ENCODE data around the gene DIPK1A.
A peak's percentile ranks its signal among the peaks of the same experiment; 100 is the strongest.

The DIPK1A gene

GRCh38 chr1:93004566-93005251 lies 43.4 kb upstream of the DIPK1A start:
- H3K9me2 ChIP-seq (replicated peaks; ENCODE audit: insufficient read depth, low read length), result no peaks in the 10 kb centered on the region
- no peak overlapping the region for H3K9ac ChIP-seq (ENCODE audit: low read length)
- peaks cover 22% of the 10 kb centered on the region for H3K4me1 ChIP-seq (ENCODE audit: low read length)
- H3K79me2 ChIP-seq (ENCODE audit: low read length), result no peaks in the 10 kb centered on the region
- H3K27me3 ChIP-seq (replicated peaks; ENCODE audit: insufficient read depth, low read length), result no peaks in the 10 kb centered on the region
- H4K20me1 ChIP-seq (ENCODE audit: insufficient read depth, low read length), result no peaks in the 10 kb centered on the region
- H3K27ac ChIP-seq (ENCODE audit: low read length), result peak overlapping the region; percentile 52; the same call in 1 of the 2 replicates
- H3K9me3 ChIP-seq (replicated peaks; ENCODE audit: insufficient read depth, low read length), result no peaks in the 10 kb centered on the region
- H3K4me3 ChIP-seq (ENCODE audit: low read length), result no peak overlapping the region
- H2AFZ ChIP-seq (ENCODE audit: low read length), result no peak overlapping the region
- no peak for DNase-seq
- no peaks in the 10 kb centered on the region for H3K36me3 ChIP-seq (replicated peaks; ENCODE audit: insufficient read depth, low read length)
- peak overlapping the region; percentile 36 for H3K4me2 ChIP-seq (ENCODE audit: low read depth, low read length)
- peaks cover 17% of the 10 kb centered on the region; the same call in 1 of the 2 replicates for H3F3A ChIP-seq (ENCODE audit: insufficient read depth, low read length)
- TF ChIP-seq EZH2 (optimal IDR thresholded peaks at IDR 0.05; ENCODE audit: low read depth, low read length), result no peak
- TF ChIP-seq, protein P1, sequence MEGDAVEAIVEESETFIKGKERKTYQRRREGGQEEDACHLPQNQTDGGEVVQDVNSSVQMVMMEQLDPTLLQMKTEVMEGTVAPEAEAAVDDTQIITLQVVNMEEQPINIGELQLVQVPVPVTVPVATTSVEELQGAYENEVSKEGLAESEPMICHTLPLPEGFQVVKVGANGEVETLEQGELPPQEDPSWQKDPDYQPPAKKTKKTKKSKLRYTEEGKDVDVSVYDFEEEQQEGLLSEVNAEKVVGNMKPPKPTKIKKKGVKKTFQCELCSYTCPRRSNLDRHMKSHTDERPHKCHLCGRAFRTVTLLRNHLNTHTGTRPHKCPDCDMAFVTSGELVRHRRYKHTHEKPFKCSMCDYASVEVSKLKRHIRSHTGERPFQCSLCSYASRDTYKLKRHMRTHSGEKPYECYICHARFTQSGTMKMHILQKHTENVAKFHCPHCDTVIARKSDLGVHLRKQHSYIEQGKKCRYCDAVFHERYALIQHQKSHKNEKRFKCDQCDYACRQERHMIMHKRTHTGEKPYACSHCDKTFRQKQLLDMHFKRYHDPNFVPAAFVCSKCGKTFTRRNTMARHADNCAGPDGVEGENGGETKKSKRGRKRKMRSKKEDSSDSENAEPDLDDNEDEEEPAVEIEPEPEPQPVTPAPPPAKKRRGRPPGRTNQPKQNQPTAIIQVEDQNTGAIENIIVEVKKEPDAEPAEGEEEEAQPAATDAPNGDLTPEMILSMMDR (IDR thresholded peaks at IDR 0.05; ENCODE audit: low read length), result no peak
- TF ChIP-seq EZH2phosphoT487 (IDR thresholded peaks at IDR 0.05; ENCODE audit: low read length), result no peak

DNA sequence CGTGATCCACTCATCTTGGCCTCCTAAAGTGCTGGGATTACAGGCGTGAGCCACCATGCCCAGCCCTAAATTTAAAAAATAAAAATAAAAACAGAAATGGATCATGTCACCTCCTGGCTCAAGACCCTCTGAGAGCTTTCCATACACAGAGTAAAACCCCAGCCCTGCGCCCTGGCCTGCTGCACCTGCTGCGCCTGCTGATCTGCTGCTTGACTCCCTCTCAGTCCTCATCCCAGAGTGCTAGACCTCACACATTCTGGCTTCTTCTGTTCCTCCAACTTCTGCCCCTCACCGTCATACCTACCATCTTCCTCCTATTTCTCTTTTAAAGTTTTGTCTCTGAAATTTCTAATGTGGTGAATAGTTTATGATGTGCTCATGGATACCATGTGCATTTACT lies 42.7 kb upstream of the DIPK1A start:
- Histone ChIP-seq H3K9me3 (replicated peaks; ENCODE audit: insufficient read depth, low read length) (no peaks in the 10 kb centered on the region), H3K36me3 (replicated peaks; ENCODE audit: insufficient read depth, low read length) (no peaks in the 10 kb centered on the region), H3K4me2 (ENCODE audit: low read depth, low read length) (no peak overlapping the region), H4K20me1 (ENCODE audit: insufficient read depth, low read length) (no peaks in the 10 kb centered on the region), H3K27ac (ENCODE audit: low read length) (no peak overlapping the region), H3K79me2 (ENCODE audit: low read length) (no peaks in the 10 kb centered on the region), H3F3A (ENCODE audit: insufficient read depth, low read length) (peaks cover 17% of the 10 kb centered on the region; the same call in 1 of the 2 replicates), H3K9ac (ENCODE audit: low read length) (no peak overlapping the region), H3K9me2 (replicated peaks; ENCODE audit: insufficient read depth, low read length) (no peaks in the 10 kb centered on the region), H2AFZ (ENCODE audit: low read length) (no peak overlapping the region), H3K4me3 (ENCODE audit: low read length) (no peak overlapping the region), H3K4me1 (ENCODE audit: low read length) (peaks cover 22% of the 10 kb centered on the region), H3K27me3 (replicated peaks; ENCODE audit: insufficient read depth, low read length) (no peaks in the 10 kb centered on the region)
- no peak for TF ChIP-seq EZH2 (optimal IDR thresholded peaks at IDR 0.05; ENCODE audit: low read depth, low read length)
- no peak for TF ChIP-seq EZH2phosphoT487 (IDR thresholded peaks at IDR 0.05; ENCODE audit: low read length)
- TF ChIP-seq, protein P1 (IDR thresholded peaks at IDR 0.05; ENCODE audit: low read length), result no peak
- DNase-seq, result no peak

GRCh38 chr1:93002781-93003180 lies 41.5 kb upstream of the DIPK1A start:
- Histone ChIP-seq H3K36me3 (replicated peaks; ENCODE audit: insufficient read depth, low read length) (no peaks in the 10 kb centered on the region), H3K79me2 (ENCODE audit: low read length) (no peaks in the 10 kb centered on the region), H3K4me1 (ENCODE audit: low read length) (peaks cover 22% of the 10 kb centered on the region), H3K9me2 (replicated peaks; ENCODE audit: insufficient read depth, low read length) (no peaks in the 10 kb centered on the region), H3K27ac (ENCODE audit: low read length) (no peak overlapping the region), H3K27me3 (replicated peaks; ENCODE audit: insufficient read depth, low read length) (no peaks in the 10 kb centered on the region), H2AFZ (ENCODE audit: low read length) (no peak overlapping the region), H3F3A (ENCODE audit: insufficient read depth, low read length) (peaks cover 17% of the 10 kb centered on the region; the same call in 1 of the 2 replicates), H3K9me3 (replicated peaks; ENCODE audit: insufficient read depth, low read length) (no peaks in the 10 kb centered on the region), H4K20me1 (ENCODE audit: insufficient read depth, low read length) (no peaks in the 10 kb centered on the region), H3K4me2 (ENCODE audit: low read depth, low read length) (no peak overlapping the region), H3K9ac (ENCODE audit: low read length) (no peak overlapping the region), H3K4me3 (ENCODE audit: low read length) (no peak overlapping the region)
- DNase-seq, result no peak
- TF ChIP-seq, protein P1 (IDR thresholded peaks at IDR 0.05; ENCODE audit: low read length), result no peak
- TF ChIP-seq EZH2 (optimal IDR thresholded peaks at IDR 0.05; ENCODE audit: low read depth, low read length) (no peak), EZH2phosphoT487 (IDR thresholded peaks at IDR 0.05; ENCODE audit: low read length) (no peak)
